MV-4-11 (cell line): ENCODE results near the gene ZNF385C.
A peak's percentile ranks its signal among the peaks of the same experiment; 100 is the strongest.
"Not testable (repeated sequence)": the region's sequence is repeated elsewhere in the genome, so short reads cannot be mapped to it uniquely, and the experiment has no call there.

Experiments
- DNase-seq: peaks from one replicate; lab custom pipeline; 2025; lab: John Stamatoyannopoulos, UW

The ZNF385C gene

GRCh38 chr17:42019509-42020404, 78.5 kb downstream of the ZNF385C start, which contains the start of gene NKIRAS2:
Gene NKIRAS2, plus strand, starts transcription at chr17:42020090. Its CDS starts 1,488 bp downstream, at chr17:42021578.
- peak; percentile 85 for DNase-seq

GRCh38 chr17:42018988-42019387, 79.3 kb downstream of the ZNF385C start:
- no peak for DNase-seq

GRCh38 chr17:42018339-42018738, 79.9 kb downstream of the ZNF385C start:
- no peak for DNase-seq

- DNase-seq, result peak; percentile 42
These were observed 80.4 kb downstream of the ZNF385C start for GRCh38 chr17:42017866-42018200.

GRCh38 chr17:42016941-42017865, 81.1 kb downstream of the ZNF385C start, which contains the start of gene DNAJC7:
Gene DNAJC7, minus strand, starts transcription at chr17:42017439. Its CDS starts 23 bp downstream, at chr17:42017416.
- peak; percentile 88 for DNase-seq

GRCh38 chr17:42016411-42016831, 81.9 kb downstream of the ZNF385C start:
- DNase-seq, result no peak

GRCh38 chr17:42013740-42014139, 84.5 kb downstream of the ZNF385C start:
- not testable (repeated sequence) for DNase-seq

GRCh38 chr17:42012363-42012762, 85.9 kb downstream of the ZNF385C start:
- DNase-seq, result not testable (repeated sequence)

GRCh38 chr17:42010898-42011516, 87.3 kb downstream of the ZNF385C start:
- DNase-seq, result peak; percentile 19

GRCh38 chr17:42010266-42010680, 88.0 kb downstream of the ZNF385C start:
- peak; percentile 84 for DNase-seq

GRCh38 chr17:42009170-42009569, 89.1 kb downstream of the ZNF385C start:
- DNase-seq, result no peak

GRCh38 chr17:42005166-42005565, 93.1 kb downstream of the ZNF385C start:
- DNase-seq, result no peak

- DNase-seq, result no peak
These were observed 95.4 kb downstream of the ZNF385C start for GRCh38 chr17:42002792-42003301.

GRCh38 chr17:42002175-42002791, 96.0 kb downstream of the ZNF385C start:
- DNase-seq, result no peak

- no peak for DNase-seq
These were observed 96.5 kb downstream of the ZNF385C start for GRCh38 chr17:42001729-42002128.

GRCh38 chr17:42000413-42001133, 97.7 kb downstream of the ZNF385C start:
- no peak for DNase-seq

GRCh38 chr17:41998497-41998896, 99.8 kb downstream of the ZNF385C start:
- no peak for DNase-seq

- DNase-seq, result no peak
These were observed 101.5 kb downstream of the ZNF385C start for GRCh38 chr17:41996855-41997164.

GRCh38 chr17:41992576-41992975, 105.7 kb downstream of the ZNF385C start:
- no peak for DNase-seq

GRCh38 chr17:41989702-41990419, 108.4 kb downstream of the ZNF385C start:
- DNase-seq, result no peak
